ENCODE data around the gene RAB11FIP3. TPM values are rescaled to one million over a fixed set of nuclear protein-coding genes. Genes with fewer than 3 reads are reported as not detected.
A peak's percentile ranks its signal among the peaks of the same experiment; 100 is the strongest.

Gene RAB11FIP3
- total RNA-seq, 1 donor from 2014 or later = 81.5 TPM

GRCh38 chr16:427250-427649 is 1.8 kb downstream of the RAB11FIP3 start:
- peaks cover 16% of the 10 kb centered on the region for H3K27me3 Mint-ChIP-seq (ENCODE audit: unreplicated experiment)
- H3K4me3 Mint-ChIP-seq (ENCODE audit: unreplicated experiment) = peak overlapping the region; percentile 95
- H3K27ac Mint-ChIP-seq (ENCODE audit: unreplicated experiment) = peak overlapping the region; percentile 77
- H3K9me3 Mint-ChIP-seq (ENCODE audit: unreplicated experiment) = no peaks in the 10 kb centered on the region
- no peak for DNase-seq (ENCODE audit: low spot score)
- no peak for TF ChIP-seq CTCF (IDR thresholded peaks at IDR 0.05; ENCODE audit: unreplicated experiment)
- H3K4me1 Mint-ChIP-seq (ENCODE audit: unreplicated experiment) = peaks cover 17% of the 10 kb centered on the region
- peaks cover 9% of the 10 kb centered on the region for H3K36me3 Mint-ChIP-seq (ENCODE audit: low read depth, unreplicated experiment)

- H3K4me3 Mint-ChIP-seq (ENCODE audit: unreplicated experiment) = no peak overlapping the region
Measured at GRCh38 chr16:430904-431303, 5.5 kb downstream of the RAB11FIP3 start.

GRCh38 chr16:440627-441026 is 15.2 kb downstream of the RAB11FIP3 start:
- Mint-ChIP-seq H3K4me1 (ENCODE audit: unreplicated experiment) (no peaks in the 10 kb centered on the region), H3K27ac (ENCODE audit: unreplicated experiment) (no peak overlapping the region), H3K27me3 (ENCODE audit: unreplicated experiment) (peaks cover 3% of the 10 kb centered on the region), H3K9me3 (ENCODE audit: unreplicated experiment) (no peaks in the 10 kb centered on the region), H3K36me3 (ENCODE audit: low read depth, unreplicated experiment) (no peaks in the 10 kb centered on the region), H3K4me3 (ENCODE audit: unreplicated experiment) (no peak overlapping the region)
- no peak for TF ChIP-seq CTCF (IDR thresholded peaks at IDR 0.05; ENCODE audit: unreplicated experiment)
- no peak for DNase-seq (ENCODE audit: low spot score)

More at GRCh38 chr16:430904-431303, 5.5 kb downstream of the RAB11FIP3 start:
- no peak for DNase-seq (ENCODE audit: low spot score)
- no peak for TF ChIP-seq CTCF (IDR thresholded peaks at IDR 0.05; ENCODE audit: unreplicated experiment)
- Mint-ChIP-seq H3K9me3 (ENCODE audit: unreplicated experiment) (no peaks in the 10 kb centered on the region), H3K4me1 (ENCODE audit: unreplicated experiment) (peaks cover 11% of the 10 kb centered on the region), H3K27ac (ENCODE audit: unreplicated experiment) (no peak overlapping the region), H3K36me3 (ENCODE audit: low read depth, unreplicated experiment) (peaks cover 9% of the 10 kb centered on the region), H3K27me3 (ENCODE audit: unreplicated experiment) (peaks cover 4% of the 10 kb centered on the region)

- Mint-ChIP-seq H3K9me3 (ENCODE audit: unreplicated experiment) (no peaks in the 10 kb centered on the region), H3K27ac (ENCODE audit: unreplicated experiment) (no peak overlapping the region), H3K4me1 (ENCODE audit: unreplicated experiment) (no peaks in the 10 kb centered on the region), H3K36me3 (ENCODE audit: low read depth, unreplicated experiment) (no peaks in the 10 kb centered on the region), H3K27me3 (ENCODE audit: unreplicated experiment) (peaks cover 3% of the 10 kb centered on the region), H3K4me3 (ENCODE audit: unreplicated experiment) (no peak overlapping the region)
- no peak for DNase-seq (ENCODE audit: low spot score)
- no peak for TF ChIP-seq CTCF (IDR thresholded peaks at IDR 0.05; ENCODE audit: unreplicated experiment)
Measured at GRCh38 chr16:441447-441846, 16.0 kb downstream of the RAB11FIP3 start.

GRCh38 chr16:442976-443375 is 17.5 kb downstream of the RAB11FIP3 start:
- no peaks in the 10 kb centered on the region for H3K36me3 Mint-ChIP-seq (ENCODE audit: low read depth, unreplicated experiment)
- H3K4me3 Mint-ChIP-seq (ENCODE audit: unreplicated experiment) = no peak overlapping the region
- no peaks in the 10 kb centered on the region for H3K4me1 Mint-ChIP-seq (ENCODE audit: unreplicated experiment)
- no peaks in the 10 kb centered on the region for H3K9me3 Mint-ChIP-seq (ENCODE audit: unreplicated experiment)
- no peak for TF ChIP-seq CTCF (IDR thresholded peaks at IDR 0.05; ENCODE audit: unreplicated experiment)
- DNase-seq (ENCODE audit: low spot score) = no peak
- H3K27ac Mint-ChIP-seq (ENCODE audit: unreplicated experiment) = no peak overlapping the region
- H3K27me3 Mint-ChIP-seq (ENCODE audit: unreplicated experiment) = peaks cover 4% of the 10 kb centered on the region

Data from endothelial cell (in vitro differentiated cells).